Thyroid gland (tissue), 4 donors: ENCODE measurements around the gene RRAGD. TPM values are rescaled to one million over a fixed set of nuclear protein-coding genes. Genes with fewer than 3 reads are reported as not detected.

Source experiments
- DNase-seq, 2 donors: peaks; one replicate each; pipeline ENCODE4 v3.0.0-alpha.2; 2019
- H3K27ac ChIP-seq, 3 donors: fragments of 200-600 bp; sonication (generic); 1 replicate in 2 of 3; 2 replicates in 1 of 3; pipeline ENCODE4 v1.5.1; 2016 to 2019; ENCODE audit warnings: mild to moderate bottlenecking in 1 of 3, moderate library complexity in 1 of 3
- H3K27me3 ChIP-seq: fragments of 200-600 bp; sonication (generic); one replicate; pipeline ENCODE4 v1.5.1; 2019
- H3K36me3 ChIP-seq, 2 donors: fragments of 200-600 bp; sonication (generic); one replicate each; pipeline ENCODE4 v1.5.1; 2016 to 2019
- H3K4me1 ChIP-seq, 2 donors: fragments of 200-600 bp; sonication (generic); one replicate each; pipeline ENCODE4 v1.5.1; 2017 to 2019
- H3K4me3 ChIP-seq, 3 donors: fragments of 200-600 bp; sonication (generic); replicated peaks in 1 of 3; 1 replicate in 2 of 3; 2 replicates in 1 of 3; pipeline ENCODE4 v1.5.1; 2016; ENCODE audit warnings: mild to moderate bottlenecking in 1 of 3
- H3K9me3 ChIP-seq: fragments of 200-600 bp; sonication (generic); one replicate; pipeline ENCODE4 v1.5.1; 2017
- POLR2A ChIP-seq, 2 donors: fragments of 450-650 bp; IDR thresholded peaks; one replicate each; pipeline ENCODE4 v1.6.1; 2017; ENCODE audit warnings: antibody characterized with exemption in 2 of 2, mild to moderate bottlenecking in 2 of 2, moderate library complexity in 1 of 2
- WGBS, 2 donors: methylation state at CpG; one replicate each; pipeline ENCODE4 v1.1.5; 2017; 5-methylcytosine and 5-hydroxymethylcytosine counted together
- intact Hi-C: fragments of 100-400 bp; cut with DNase I; formaldehyde crosslinking; loops from one replicate; pipeline ENCODE4 v1.15.1; 2023
- total RNA-seq, 4 donors: library from RNA; depleted of rRNA; stranded (reverse); fragments of >200 nt; gene quantifications; one replicate each; pipeline ENCODE4 v1.2.3, GENCODE V29; 2016
- TF ChIP-seq, protein P1 (sequence below), 6 experiments: fragments of 200-600 bp in 3 of 6; fragments of 450-650 bp in 3 of 6; sonication (generic) in 3 of 6; IDR thresholded peaks; one replicate each; pipeline ENCODE4 v1.5.1; 2016 to 2019; ENCODE audit warnings: antibody characterized with exemption in 6 of 6, mild to moderate bottlenecking in 2 of 6, inconsistent platforms in 1 of 6, moderate library complexity in 1 of 6

RRAGD gene
- total RNA-seq, 4 donors from 2014 or later, result 49.8 to 73.0 (median 62.2) TPM

DNA sequence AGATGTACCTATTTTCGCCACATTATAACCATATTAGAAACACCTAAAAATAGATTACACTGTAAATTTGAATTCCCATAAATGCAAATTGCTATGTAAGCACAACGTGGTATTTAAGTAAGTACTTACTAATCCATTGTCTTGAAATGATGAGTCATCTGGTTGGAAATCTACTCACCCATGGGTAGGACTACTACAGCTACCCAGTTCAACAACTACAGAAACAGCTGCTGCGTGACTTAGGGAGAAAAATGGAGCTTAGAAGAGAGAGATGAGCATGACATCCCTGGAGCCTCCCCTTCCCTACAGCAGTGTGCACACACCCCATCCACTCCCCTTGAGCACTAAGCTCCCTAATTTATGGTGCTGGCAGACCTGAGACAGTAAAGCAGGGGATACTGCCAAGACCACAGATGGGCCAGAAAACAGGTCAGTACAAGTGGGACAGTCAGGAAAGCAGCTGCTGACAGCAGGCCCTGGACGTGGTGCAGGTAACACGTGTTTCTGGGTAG is 26.9 kb downstream of the RRAGD start:
- DNase-seq, result peak in 1 of 2 donors; percentile 13
- Histone ChIP-seq H3K4me1 (peaks cover 11 to 18% of the 10 kb centered on the region in 2 donors), H3K27ac (peak overlapping the region in 2 of 3 donors; percentile 37 to 64), H3K4me3 (no peak overlapping the region), H3K9me3 (no peaks in the 10 kb centered on the region), H3K36me3 (no peaks in the 10 kb centered on the region), H3K27me3 (no peaks in the 10 kb centered on the region)
- TF ChIP-seq, protein P1, sequence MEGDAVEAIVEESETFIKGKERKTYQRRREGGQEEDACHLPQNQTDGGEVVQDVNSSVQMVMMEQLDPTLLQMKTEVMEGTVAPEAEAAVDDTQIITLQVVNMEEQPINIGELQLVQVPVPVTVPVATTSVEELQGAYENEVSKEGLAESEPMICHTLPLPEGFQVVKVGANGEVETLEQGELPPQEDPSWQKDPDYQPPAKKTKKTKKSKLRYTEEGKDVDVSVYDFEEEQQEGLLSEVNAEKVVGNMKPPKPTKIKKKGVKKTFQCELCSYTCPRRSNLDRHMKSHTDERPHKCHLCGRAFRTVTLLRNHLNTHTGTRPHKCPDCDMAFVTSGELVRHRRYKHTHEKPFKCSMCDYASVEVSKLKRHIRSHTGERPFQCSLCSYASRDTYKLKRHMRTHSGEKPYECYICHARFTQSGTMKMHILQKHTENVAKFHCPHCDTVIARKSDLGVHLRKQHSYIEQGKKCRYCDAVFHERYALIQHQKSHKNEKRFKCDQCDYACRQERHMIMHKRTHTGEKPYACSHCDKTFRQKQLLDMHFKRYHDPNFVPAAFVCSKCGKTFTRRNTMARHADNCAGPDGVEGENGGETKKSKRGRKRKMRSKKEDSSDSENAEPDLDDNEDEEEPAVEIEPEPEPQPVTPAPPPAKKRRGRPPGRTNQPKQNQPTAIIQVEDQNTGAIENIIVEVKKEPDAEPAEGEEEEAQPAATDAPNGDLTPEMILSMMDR (IDR thresholded peaks at IDR 0.05), result no peak
- TF ChIP-seq POLR2A (IDR thresholded peaks at IDR 0.05), result no peak
- 44 to 56% methylated on average over 5 of the region's 5 CpGs for WGBS, 2 donors
- intact Hi-C loops, result no loop called here

DNA sequence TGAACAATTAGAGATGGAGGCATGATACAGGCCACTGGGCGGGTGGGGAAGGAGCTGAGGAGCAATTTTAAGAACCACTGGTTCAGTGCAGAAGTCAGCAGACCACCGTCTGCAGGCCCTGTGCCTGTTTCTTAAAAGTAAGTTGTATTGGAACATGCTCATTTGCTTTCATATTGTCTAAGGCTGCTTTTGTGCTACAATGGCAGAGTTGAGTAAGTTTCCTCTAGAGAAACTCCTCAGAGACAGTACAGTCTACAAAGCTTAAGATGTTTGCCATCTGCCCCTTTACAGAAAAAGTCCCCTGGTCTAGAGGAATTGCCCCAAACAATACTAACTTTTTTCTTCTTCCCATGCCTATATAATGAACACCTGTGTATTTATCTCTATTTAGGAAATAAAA is 31.0 kb downstream of the RRAGD start:
- no peak for DNase-seq
- intact Hi-C loops, result no loop called here
- no peak overlapping the region for H3K27ac ChIP-seq
- H3K4me1 ChIP-seq, result peaks cover 6 to 13% of the 10 kb centered on the region in 2 donors
- no peaks in the 10 kb centered on the region for H3K27me3 ChIP-seq
- TF ChIP-seq, protein P1 (IDR thresholded peaks at IDR 0.05), result no peak
- TF ChIP-seq POLR2A (IDR thresholded peaks at IDR 0.05), result no peak
- 83 to 86% methylated on average over 2 of the region's 2 CpGs for WGBS, 2 donors
- no peaks in the 10 kb centered on the region for H3K9me3 ChIP-seq
- no peaks in the 10 kb centered on the region for H3K36me3 ChIP-seq
- no peak overlapping the region for H3K4me3 ChIP-seq

- no peaks in the 10 kb centered on the region for H3K9me3 ChIP-seq
- H3K36me3 ChIP-seq, result no peaks in the 10 kb centered on the region
- 68 to 71% methylated on average over 5 of the region's 5 CpGs for WGBS, 2 donors
- H3K27ac ChIP-seq, result no peak overlapping the region
- peaks cover 8 to 9% of the 10 kb centered on the region in 2 donors for H3K4me1 ChIP-seq
- intact Hi-C loops, result loop anchor here (10.0 kb wide), 1 partner anchor 404 kb away; no protein-coding TSS in a partner anchor
- no peak for DNase-seq
- no peaks in the 10 kb centered on the region for H3K27me3 ChIP-seq
- H3K4me3 ChIP-seq, result no peak overlapping the region
- TF ChIP-seq, protein P1 (IDR thresholded peaks at IDR 0.05), result no peak
- no peak for TF ChIP-seq POLR2A (IDR thresholded peaks at IDR 0.05)
Observed at GRCh38 chr6:89379281-89379680, 32.8 kb downstream of the RRAGD start.

DNA sequence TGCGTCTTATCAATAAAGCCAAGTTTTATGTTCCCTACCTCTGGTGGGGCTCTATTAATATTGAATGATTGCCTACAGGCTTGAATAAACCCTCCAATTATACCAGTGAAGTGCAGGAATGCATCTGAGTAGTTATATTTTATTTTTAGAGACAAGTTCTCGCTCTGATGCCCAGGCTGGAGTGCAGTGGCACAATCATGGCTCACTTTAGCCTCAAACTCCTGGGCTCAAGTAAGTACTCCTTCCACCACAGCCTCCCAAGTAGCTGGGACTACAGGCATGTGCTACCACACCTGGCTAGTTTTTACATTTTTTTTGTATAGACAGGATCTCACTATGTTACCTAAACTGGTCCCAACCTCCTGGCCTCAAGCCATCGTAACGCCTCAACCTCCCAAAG is 33.4 kb downstream of the RRAGD start:
- no peaks in the 10 kb centered on the region for H3K9me3 ChIP-seq
- DNase-seq, result no peak
- H3K27ac ChIP-seq, result no peak overlapping the region
- 93 to 96% methylated on average over 4 of the region's 4 CpGs for WGBS, 2 donors
- intact Hi-C loops, result loop anchor here (10.0 kb wide), 1 partner anchor 404 kb away; no protein-coding TSS in a partner anchor
- no peak overlapping the region for H3K4me3 ChIP-seq
- H3K4me1 ChIP-seq, result peaks cover 8 to 9% of the 10 kb centered on the region in 2 donors
- no peaks in the 10 kb centered on the region for H3K36me3 ChIP-seq
- H3K27me3 ChIP-seq, result no peaks in the 10 kb centered on the region
- TF ChIP-seq, protein P1 (IDR thresholded peaks at IDR 0.05), result no peak
- TF ChIP-seq POLR2A (IDR thresholded peaks at IDR 0.05), result no peak

- DNase-seq, result peak; percentile 91 to 94
- Histone ChIP-seq H3K36me3 (no peaks in the 10 kb centered on the region), H3K9me3 (no peaks in the 10 kb centered on the region), H3K4me1 (peaks cover 8 to 18% of the 10 kb centered on the region in 2 donors), H3K4me3 (no peak overlapping the region), H3K27me3 (no peaks in the 10 kb centered on the region), H3K27ac (peak overlapping the region; percentile 64 to 85 (median 68))
- TF ChIP-seq, protein P1 (IDR thresholded peaks at IDR 0.05), result peak in 4 of 6 experiments; percentile 35 to 54 (median 52)
- TF ChIP-seq POLR2A (IDR thresholded peaks at IDR 0.05), result peak in 1 of 2 donors; percentile 55
- WGBS, 2 donors, result 59 to 61% methylated on average over 6 of the region's 6 CpGs
- intact Hi-C loops, result loop anchor here (10.0 kb wide), 1 partner anchor 401 kb away; no protein-coding TSS in a partner anchor
Observed at GRCh38 chr6:89375427-89376267, 36.4 kb downstream of the RRAGD start.
